HCT116 (cell line): Measurements from ENCODE around the gene LRRC31. TPM values are rescaled to one million over a fixed set of nuclear protein-coding genes. Genes with fewer than 3 reads are reported as not detected.

Source experiments
- ATAC-seq: fragments of 200-7000 bp; cut with Tn5 transposase; 2 replicates; pipeline ENCODE4 v1.9.1; 2020; ENCODE audit warnings: mild to moderate bottlenecking, moderate library complexity
- BruUV-seq: library from RNA; stranded (reverse); fragments of 400-500 nt; replicated peaks from 2 replicates; lab custom pipeline; 2021; lab: Mats Ljungman, UMichigan
- CTCF ChIA-PET: fragments of 300-600 bp; sonication (Branson Sonifier 250); formaldehyde crosslinking; loops from one replicate; lab custom pipeline; 2021; ENCODE audit warnings: antibody characterized with exemption; lab: Charles Lee
- POLR2A ChIA-PET: fragments of 300-600, 350-600 bp; sonication (Branson Sonifier 250); formaldehyde crosslinking; loops from one replicate; lab custom pipeline; 2021; ENCODE audit warnings: antibody characterized with exemption; lab: Charles Lee
- RAD21 ChIA-PET, 2 experiments: fragments of 300-600 bp; sonication (Branson Sonifier 250); formaldehyde crosslinking; loops; one replicate each; lab custom pipeline; 2023; ENCODE audit warnings: low total read pairs in 2 of 2; ENCODE audit not compliant: uncharacterized antibody in 2 of 2, unreplicated experiment in 2 of 2, low non-redundant PET in 1 of 2; lab: Charles Lee
- DNase-seq: peaks from one replicate; pipeline ENCODE4 v3.0.0-alpha.2; 2010; ENCODE audit warnings: low read depth, low spot score
- H2AFZ ChIP-seq: fragments of 200-600 bp; shearing (Covaris generic), sonication (generic); 2 replicates; pipeline ENCODE4 v1.6.1; 2017; ENCODE audit warnings: low read depth, mixed run types, mixed read lengths, antibody characterized with exemption, low read length; ENCODE audit not compliant: poor library complexity, severe bottlenecking
- H3K27ac ChIP-seq: 2 replicates; pipeline ENCODE4 v1.5.1; 2012; ENCODE audit warnings: low read depth, low read length
- H3K27me3 ChIP-seq: fragments of 200-600 bp; sonication (generic); 2 replicates; pipeline ENCODE4 v1.6.1; 2016; ENCODE audit warnings: mixed run types, low read length, mixed read lengths; ENCODE audit not compliant: insufficient read depth
- H3K36me3 ChIP-seq, 2 experiments: fragments of 200-500 bp in 1 of 2; fragments of 200-600 bp in 1 of 2; sonication (Bioruptor generic) in 1 of 2; sonication (generic) in 1 of 2; 2 replicates each; pipeline versions ENCODE4 v1.5.1 to v1.6.1; 2014 to 2016; ENCODE audit warnings: low read length in 2 of 2, inconsistent platforms in 1 of 2, mixed read lengths in 1 of 2, mixed run types in 1 of 2; ENCODE audit not compliant: insufficient read depth in 2 of 2, control insufficient read depth in 1 of 2
- H3K4me1 ChIP-seq, 2 experiments: fragments of 200-600 bp in 1 of 2; sonication (generic) in 1 of 2; 2 replicates each; pipeline versions ENCODE4 v1.5.1 to v1.6.1; 2012 to 2017; ENCODE audit warnings: low read length in 2 of 2, inconsistent platforms in 1 of 2, mild to moderate bottlenecking in 1 of 2, mixed read lengths in 1 of 2, mixed run types in 1 of 2, moderate library complexity in 1 of 2; ENCODE audit not compliant: insufficient read depth in 2 of 2, control insufficient read depth in 1 of 2
- H3K4me2 ChIP-seq: fragments of 200-600 bp; sonication (generic); 2 replicates; pipeline ENCODE4 v1.6.1; 2017; ENCODE audit warnings: mixed run types, low read length, mixed read lengths
- H3K4me3 ChIP-seq, 2 experiments: fragments of 200-600 bp in 1 of 2; sonication (generic) in 1 of 2; replicated peaks in 1 of 2; 2 replicates each; pipeline ENCODE4 v1.5.1; 2011 to 2016; ENCODE audit warnings: low read length in 2 of 2, control low read depth in 1 of 2, low read depth in 1 of 2, mild to moderate bottlenecking in 1 of 2, mixed read lengths in 1 of 2, mixed run types in 1 of 2
- H3K79me2 ChIP-seq: fragments of 200-600 bp; sonication (generic); 2 replicates; pipeline ENCODE4 v1.6.1; 2017; ENCODE audit warnings: mild to moderate bottlenecking, mixed run types, low read length, moderate library complexity, mixed read lengths; ENCODE audit not compliant: insufficient read depth
- H3K9ac ChIP-seq: fragments of 200-600 bp; sonication (generic); 2 replicates; pipeline ENCODE4 v1.6.1; 2016; ENCODE audit warnings: low read length, mixed read lengths
- H3K9me2 ChIP-seq: fragments of 200-600 bp; sonication (generic), shearing (Covaris generic); 2 replicates; pipeline ENCODE4 v1.6.1; 2017; ENCODE audit warnings: mixed run types, mild to moderate bottlenecking, moderate library complexity; ENCODE audit not compliant: insufficient read depth
- H3K9me3 ChIP-seq, 2 experiments: fragments of 200-500 bp in 1 of 2; fragments of 200-600 bp in 1 of 2; sonication (Bioruptor generic) in 1 of 2; sonication (generic) in 1 of 2; 2 replicates each; pipeline ENCODE4 v1.6.1; 2014 to 2017; ENCODE audit warnings: low read length in 2 of 2, mixed read lengths in 2 of 2, inconsistent platforms in 1 of 2, low read depth in 1 of 2, mild to moderate bottlenecking in 1 of 2, mixed run types in 1 of 2, moderate library complexity in 1 of 2; ENCODE audit not compliant: control insufficient read depth in 1 of 2, insufficient read depth in 1 of 2
- H4K20me1 ChIP-seq: fragments of 200-600 bp; sonication (generic), shearing (Covaris generic); 2 replicates; pipeline ENCODE4 v1.6.1; 2017; ENCODE audit warnings: mixed run types, mild to moderate bottlenecking, moderate library complexity; ENCODE audit not compliant: insufficient read depth
- EGR1 ChIP-seq: IDR thresholded peaks from 2 replicates; pipeline ENCODE4 v1.6.1; 2012; ENCODE audit warnings: low read depth
- FOSL1 ChIP-seq: IDR thresholded peaks from 2 replicates; pipeline ENCODE4 v1.6.1; 2012; ENCODE audit warnings: low read depth
- JUND ChIP-seq: IDR thresholded peaks from 2 replicates; pipeline ENCODE4 v1.6.1; 2012
- POLR2A ChIP-seq: IDR thresholded peaks from 2 replicates; pipeline ENCODE4 v1.7.0; 2011; ENCODE audit warnings: borderline replicate concordance; ENCODE audit not compliant: insufficient read depth, insufficient read length; ENCODE audit errors: extremely low read depth
- RAD21 ChIP-seq: IDR thresholded peaks from 2 replicates; pipeline ENCODE4 v1.6.1; 2012; ENCODE audit warnings: low read depth, mild to moderate bottlenecking
- SP1 ChIP-seq: IDR thresholded peaks from 2 replicates; pipeline ENCODE4 v1.6.1; 2012; ENCODE audit warnings: low read depth
- SRF ChIP-seq: IDR thresholded peaks from 2 replicates; pipeline ENCODE4 v1.6.1; 2012; ENCODE audit warnings: low read depth
- YY1 ChIP-seq: IDR thresholded peaks from 2 replicates; pipeline ENCODE4 v1.6.1; 2011; ENCODE audit warnings: low read length, low read depth, moderate library complexity, mild to moderate bottlenecking; ENCODE audit not compliant: insufficient replicate concordance; ENCODE audit errors: extremely low read depth
- ZFX ChIP-seq: fragments of 450-650 bp; IDR thresholded peaks from 2 replicates; pipeline ENCODE4 v1.6.1; 2017
- intact Hi-C: fragments of 100-400 bp; cut with micrococcal nuclease; formaldehyde crosslinking; loops from 2 replicates; pipeline ENCODE4 v1.10.0; 2022
- total RNA-seq: library from RNA; stranded (reverse); gene quantifications from one replicate; pipeline ENCODE4 v1.2.1, GENCODE V29; 2021; ENCODE audit not compliant: unreplicated experiment
- TF ChIP-seq, protein P1 (sequence below), 3 experiments: fragments of 200-600 bp in 1 of 3; sonication (generic) in 1 of 3; IDR thresholded peaks in 2 of 3; conservative IDR thresholded peaks in 1 of 3; 2 replicates each; pipeline ENCODE4 v1.5.1; 2012 to 2017; ENCODE audit warnings: low read depth in 2 of 3, low read length in 2 of 3, antibody characterized with exemption in 1 of 3, borderline replicate concordance in 1 of 3, control low read depth in 1 of 3, mild to moderate bottlenecking in 1 of 3, mixed read lengths in 1 of 3, mixed run types in 1 of 3, moderate library complexity in 1 of 3; ENCODE audit not compliant: insufficient read depth in 1 of 3
- TF ChIP-seq, protein P2 (sequence below): IDR thresholded peaks from 2 replicates; pipeline ENCODE4 v1.6.1; 2012; ENCODE audit warnings: low read depth
- TF ChIP-seq, protein P3 (sequence below): IDR thresholded peaks from 2 replicates; pipeline ENCODE4 v1.6.1; 2012

Gene LRRC31
- total RNA-seq, 1 experiment from 2014 or later, result not detected

DNA sequence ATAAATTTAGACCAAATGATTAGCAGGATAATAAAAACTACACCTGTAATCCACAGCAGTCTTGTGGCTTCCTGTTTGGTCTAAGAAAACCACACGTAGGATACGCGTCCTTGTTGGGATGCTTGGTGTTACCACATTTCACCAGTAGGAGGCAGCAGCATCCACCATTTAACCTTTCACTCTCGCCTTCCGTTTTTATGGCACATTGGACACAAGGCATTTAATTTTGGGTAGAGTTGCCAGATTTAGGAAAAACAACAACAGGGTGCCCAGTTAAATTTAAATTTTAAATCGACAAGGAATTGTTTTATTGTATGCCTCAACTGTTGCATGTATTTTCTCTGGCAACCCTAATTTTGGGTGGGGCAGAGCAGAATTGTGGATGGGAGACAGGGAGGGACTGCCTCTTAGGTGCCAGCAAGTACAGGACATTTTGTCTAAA is 6.3 kb downstream of the LRRC31 start:
- ChIA-PET RAD21 (no interaction called here), POLR2A (no interaction called here), CTCF (interaction anchor here (1.4 kb wide), 1 partner anchor 22 kb away, joined by 3 read pairs; no protein-coding TSS in a partner anchor)
- Histone ChIP-seq H2AFZ (peak overlapping the region; percentile 96), H3K27me3 (no peaks in the 10 kb centered on the region), H3K9me2 (no peaks in the 10 kb centered on the region), H3K79me2 (no peaks in the 10 kb centered on the region), H3K4me1 (peaks cover 4 to 5% of the 10 kb centered on the region in 2 experiments; a peak in 3 of 4 replicates), H3K27ac (no peak overlapping the region), H4K20me1 (no peaks in the 10 kb centered on the region), H3K4me2 (peak overlapping the region; percentile 45), H3K36me3 (no peaks in the 10 kb centered on the region), H3K4me3 (no peak overlapping the region), H3K9me3 (no peaks in the 10 kb centered on the region), H3K9ac (no peak overlapping the region)
- TF ChIP-seq, protein P1, sequence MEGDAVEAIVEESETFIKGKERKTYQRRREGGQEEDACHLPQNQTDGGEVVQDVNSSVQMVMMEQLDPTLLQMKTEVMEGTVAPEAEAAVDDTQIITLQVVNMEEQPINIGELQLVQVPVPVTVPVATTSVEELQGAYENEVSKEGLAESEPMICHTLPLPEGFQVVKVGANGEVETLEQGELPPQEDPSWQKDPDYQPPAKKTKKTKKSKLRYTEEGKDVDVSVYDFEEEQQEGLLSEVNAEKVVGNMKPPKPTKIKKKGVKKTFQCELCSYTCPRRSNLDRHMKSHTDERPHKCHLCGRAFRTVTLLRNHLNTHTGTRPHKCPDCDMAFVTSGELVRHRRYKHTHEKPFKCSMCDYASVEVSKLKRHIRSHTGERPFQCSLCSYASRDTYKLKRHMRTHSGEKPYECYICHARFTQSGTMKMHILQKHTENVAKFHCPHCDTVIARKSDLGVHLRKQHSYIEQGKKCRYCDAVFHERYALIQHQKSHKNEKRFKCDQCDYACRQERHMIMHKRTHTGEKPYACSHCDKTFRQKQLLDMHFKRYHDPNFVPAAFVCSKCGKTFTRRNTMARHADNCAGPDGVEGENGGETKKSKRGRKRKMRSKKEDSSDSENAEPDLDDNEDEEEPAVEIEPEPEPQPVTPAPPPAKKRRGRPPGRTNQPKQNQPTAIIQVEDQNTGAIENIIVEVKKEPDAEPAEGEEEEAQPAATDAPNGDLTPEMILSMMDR (IDR thresholded peaks at IDR 0.05 in 2 of 3, conservative IDR thresholded peaks at IDR 0.05 in 1 of 3; ENCODE audit: borderline replicate concordance in 1 of 3, insufficient read depth in 1 of 3, low read depth in 2 of 3, low read length in 2 of 3), result peak; percentile 82 to 93 (median 83)
- TF ChIP-seq YY1 (peak; percentile 46), RAD21 (peak; percentile 90), EGR1 (no peak)
- ATAC-seq, result peak; percentile 94
- intact Hi-C loops, result loop anchor here (1.0 to 10.0 kb wide), 4 partner anchors 158 to 551 kb away; partner anchors contain the start of genes CLDN11 and GPR160
- BruUV-seq, result no TSS peak
- DNase-seq, result peak; percentile 73

DNA sequence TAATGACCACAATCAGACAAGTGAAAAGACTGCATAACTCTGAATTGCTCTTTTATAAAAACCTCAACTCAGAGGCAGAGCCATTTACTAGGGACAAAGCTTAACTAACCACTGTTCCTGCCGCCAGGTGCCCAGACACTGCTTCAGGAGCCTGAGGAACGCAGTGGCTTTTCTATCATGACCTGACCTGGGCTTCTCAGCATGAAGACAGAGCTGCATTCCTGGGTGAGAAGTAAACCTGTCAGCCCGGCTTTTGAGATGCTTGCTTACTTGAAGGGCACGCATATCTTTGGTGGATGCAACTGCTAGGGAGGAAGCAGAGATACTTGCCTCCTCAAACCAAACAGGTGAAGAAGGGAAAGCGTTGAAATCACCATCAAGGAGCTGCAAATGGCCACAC is 7.9 kb downstream of the LRRC31 start:
- Histone ChIP-seq H4K20me1 (no peaks in the 10 kb centered on the region), H2AFZ (no peak overlapping the region), H3K4me2 (no peak overlapping the region), H3K27ac (no peak overlapping the region), H3K4me1 (peaks cover 4 to 5% of the 10 kb centered on the region in 2 experiments; a peak in 3 of 4 replicates), H3K79me2 (no peaks in the 10 kb centered on the region), H3K9me2 (no peaks in the 10 kb centered on the region), H3K9me3 (no peaks in the 10 kb centered on the region), H3K36me3 (no peaks in the 10 kb centered on the region), H3K27me3 (no peaks in the 10 kb centered on the region), H3K4me3 (no peak overlapping the region), H3K9ac (no peak overlapping the region)
- ChIA-PET RAD21 (no interaction called here), CTCF (interaction anchor here (0.8 to 1.4 kb wide), 2 partner anchors 20 to 98 kb away, joined by 3 read pairs; no protein-coding TSS in a partner anchor), POLR2A (no interaction called here)
- intact Hi-C loops, result loop anchor here (2.0 to 10.0 kb wide), 3 partner anchors 175 to 553 kb away; partner anchors contain the start of genes CLDN11 and GPR160
- BruUV-seq, result no TSS peak
- ATAC-seq, result no peak
- no peak for DNase-seq
- TF ChIP-seq, protein P2, sequence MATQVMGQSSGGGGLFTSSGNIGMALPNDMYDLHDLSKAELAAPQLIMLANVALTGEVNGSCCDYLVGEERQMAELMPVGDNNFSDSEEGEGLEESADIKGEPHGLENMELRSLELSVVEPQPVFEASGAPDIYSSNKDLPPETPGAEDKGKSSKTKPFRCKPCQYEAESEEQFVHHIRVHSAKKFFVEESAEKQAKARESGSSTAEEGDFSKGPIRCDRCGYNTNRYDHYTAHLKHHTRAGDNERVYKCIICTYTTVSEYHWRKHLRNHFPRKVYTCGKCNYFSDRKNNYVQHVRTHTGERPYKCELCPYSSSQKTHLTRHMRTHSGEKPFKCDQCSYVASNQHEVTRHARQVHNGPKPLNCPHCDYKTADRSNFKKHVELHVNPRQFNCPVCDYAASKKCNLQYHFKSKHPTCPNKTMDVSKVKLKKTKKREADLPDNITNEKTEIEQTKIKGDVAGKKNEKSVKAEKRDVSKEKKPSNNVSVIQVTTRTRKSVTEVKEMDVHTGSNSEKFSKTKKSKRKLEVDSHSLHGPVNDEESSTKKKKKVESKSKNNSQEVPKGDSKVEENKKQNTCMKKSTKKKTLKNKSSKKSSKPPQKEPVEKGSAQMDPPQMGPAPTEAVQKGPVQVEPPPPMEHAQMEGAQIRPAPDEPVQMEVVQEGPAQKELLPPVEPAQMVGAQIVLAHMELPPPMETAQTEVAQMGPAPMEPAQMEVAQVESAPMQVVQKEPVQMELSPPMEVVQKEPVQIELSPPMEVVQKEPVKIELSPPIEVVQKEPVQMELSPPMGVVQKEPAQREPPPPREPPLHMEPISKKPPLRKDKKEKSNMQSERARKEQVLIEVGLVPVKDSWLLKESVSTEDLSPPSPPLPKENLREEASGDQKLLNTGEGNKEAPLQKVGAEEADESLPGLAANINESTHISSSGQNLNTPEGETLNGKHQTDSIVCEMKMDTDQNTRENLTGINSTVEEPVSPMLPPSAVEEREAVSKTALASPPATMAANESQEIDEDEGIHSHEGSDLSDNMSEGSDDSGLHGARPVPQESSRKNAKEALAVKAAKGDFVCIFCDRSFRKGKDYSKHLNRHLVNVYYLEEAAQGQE, result no peak
- TF ChIP-seq JUND, result no peak
- TF ChIP-seq FOSL1, result no peak
- TF ChIP-seq, protein P3, sequence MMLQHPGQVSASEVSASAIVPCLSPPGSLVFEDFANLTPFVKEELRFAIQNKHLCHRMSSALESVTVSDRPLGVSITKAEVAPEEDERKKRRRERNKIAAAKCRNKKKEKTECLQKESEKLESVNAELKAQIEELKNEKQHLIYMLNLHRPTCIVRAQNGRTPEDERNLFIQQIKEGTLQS, result no peak
- TF ChIP-seq, protein P1 (IDR thresholded peaks at IDR 0.05 in 2 of 3, conservative IDR thresholded peaks at IDR 0.05 in 1 of 3; ENCODE audit: borderline replicate concordance in 1 of 3, insufficient read depth in 1 of 3, low read depth in 2 of 3, low read length in 2 of 3), result no peak
- TF ChIP-seq SRF, result no peak
- no peak for TF ChIP-seq EGR1
- TF ChIP-seq POLR2A, result no peak
- no peak for TF ChIP-seq ZFX
- TF ChIP-seq SP1, result no peak
